NCI-H2196 treated with DMSO at 0.1 percent for 48 hours (cell line): ENCODE results near the gene SMYD3.
A peak's percentile ranks its signal among the peaks of the same experiment; 100 is the strongest.

Source experiments
- DNase-seq: peaks from one replicate; lab custom pipeline; 2025; ENCODE audit not compliant: unreplicated experiment; lab: John Stamatoyannopoulos, UW

Gene SMYD3

DNA sequence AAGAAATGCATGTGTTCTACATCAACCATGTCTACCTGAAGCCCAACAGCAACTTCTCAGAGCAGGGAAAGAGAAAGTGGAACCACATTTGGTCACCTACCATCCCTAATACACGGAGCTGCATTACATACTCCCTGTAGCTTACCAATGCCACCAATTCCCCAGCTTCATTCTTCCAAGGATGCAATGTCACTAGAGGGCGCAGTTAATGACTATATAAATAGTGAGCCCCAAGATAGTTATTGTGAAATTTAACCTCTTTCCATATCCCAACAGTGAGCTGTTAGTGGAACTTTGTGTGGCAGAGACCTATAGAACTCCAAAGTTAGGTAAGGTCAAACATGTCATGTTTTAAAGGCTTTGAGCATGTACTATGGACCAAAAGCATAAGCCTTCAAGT is 618.3 kb downstream of the SMYD3 start:
- DNase-seq = no peak

DNA sequence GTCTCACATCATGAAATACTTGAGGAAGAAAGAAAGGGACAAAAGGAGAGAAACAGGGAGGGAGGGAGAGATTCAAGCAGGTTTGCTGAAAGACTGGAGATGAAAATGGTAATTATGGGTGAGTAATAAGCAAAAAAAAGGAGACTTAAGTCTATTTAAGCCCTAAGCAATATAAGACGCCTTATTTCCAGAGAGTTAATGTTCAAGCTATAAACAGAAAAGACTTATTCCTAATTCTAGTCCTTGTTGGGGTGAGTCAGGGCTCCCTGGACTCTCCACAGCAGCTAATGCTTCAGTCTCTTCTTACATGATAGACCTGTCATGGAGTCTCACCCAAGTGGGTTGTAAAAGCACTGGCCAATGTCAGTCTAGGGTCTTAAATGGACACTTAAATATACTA is 619.2 kb downstream of the SMYD3 start:
- DNase-seq = no peak

DNA sequence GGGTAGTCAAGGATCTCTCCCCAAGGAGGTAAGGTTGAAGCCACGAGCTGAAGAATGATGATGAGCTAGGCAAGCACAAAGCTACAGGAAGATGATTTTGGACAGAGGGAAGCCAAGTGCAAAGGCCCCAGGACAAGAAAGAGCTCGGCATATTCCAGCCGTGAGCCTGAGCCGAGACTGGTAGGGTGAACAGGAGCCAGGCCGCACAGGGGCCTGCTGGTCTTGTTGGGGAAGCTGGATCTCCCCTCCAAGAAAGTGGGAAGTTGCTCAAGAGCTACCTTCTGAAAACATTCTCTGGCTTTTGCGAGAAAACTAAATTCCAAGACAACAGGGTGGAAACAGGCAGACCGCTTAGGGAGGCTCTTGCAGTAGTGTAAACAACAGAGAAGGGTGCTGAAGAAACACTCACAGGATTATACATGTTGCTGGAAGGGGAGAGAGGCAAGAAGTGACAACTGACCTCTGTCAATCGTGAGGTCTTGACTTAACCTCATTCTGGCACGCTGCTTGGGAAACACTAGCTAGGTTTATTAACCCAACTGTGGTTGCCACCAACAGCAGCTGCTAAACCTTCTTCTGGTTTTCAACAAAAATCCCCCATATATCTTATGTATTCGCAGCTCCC is 625.2 kb downstream of the SMYD3 start:
- no peak for DNase-seq

DNA sequence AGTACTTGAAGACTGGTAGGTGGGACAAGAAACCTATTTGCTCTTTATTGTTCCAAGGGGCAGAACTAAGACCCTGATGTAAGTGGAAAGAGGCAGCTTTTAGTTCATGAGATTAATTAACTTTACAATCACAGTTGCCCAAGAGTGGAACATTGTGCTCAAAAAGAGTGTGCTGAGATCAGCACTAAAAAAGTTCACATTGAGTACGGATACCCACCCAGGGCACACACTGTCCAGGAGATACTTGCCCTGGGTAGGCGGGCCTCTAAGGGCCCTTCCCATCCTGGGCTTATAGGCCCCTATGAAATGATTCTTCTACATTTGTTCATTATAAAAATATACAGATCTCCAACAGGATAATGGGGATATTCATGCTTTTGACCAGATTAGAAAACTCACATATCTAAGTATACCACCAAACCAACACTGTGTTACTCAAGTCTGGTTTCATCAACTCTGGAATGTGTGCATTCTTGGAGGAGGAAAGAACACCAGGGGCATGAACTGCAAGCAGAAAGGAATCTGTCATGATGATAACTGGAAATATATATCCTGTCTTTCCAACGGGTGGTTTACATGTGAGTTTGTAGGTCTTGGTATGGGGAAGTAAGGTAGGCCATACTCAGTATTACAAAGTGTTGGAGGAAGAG is 626.2 kb downstream of the SMYD3 start:
- DNase-seq = no peak

DNA sequence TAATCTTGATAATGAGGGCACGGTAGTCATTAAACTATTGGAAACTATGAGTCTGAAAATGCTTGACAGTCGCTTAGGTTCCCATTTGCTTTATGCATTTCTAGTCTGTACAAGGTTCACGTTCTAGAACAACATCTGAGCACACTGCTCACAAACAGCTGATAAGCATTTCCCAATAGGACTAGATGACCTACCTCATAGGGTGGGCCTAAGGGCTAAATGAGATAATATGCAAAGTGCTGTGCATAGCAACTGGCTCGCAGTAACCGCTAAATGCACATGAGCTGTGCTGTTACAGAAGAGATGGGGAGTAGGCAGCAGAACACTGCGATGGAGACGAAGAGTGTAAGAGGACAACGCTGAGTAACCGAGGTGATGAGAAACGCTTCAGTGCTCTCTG is 628.0 kb downstream of the SMYD3 start:
- DNase-seq = no peak

DNA sequence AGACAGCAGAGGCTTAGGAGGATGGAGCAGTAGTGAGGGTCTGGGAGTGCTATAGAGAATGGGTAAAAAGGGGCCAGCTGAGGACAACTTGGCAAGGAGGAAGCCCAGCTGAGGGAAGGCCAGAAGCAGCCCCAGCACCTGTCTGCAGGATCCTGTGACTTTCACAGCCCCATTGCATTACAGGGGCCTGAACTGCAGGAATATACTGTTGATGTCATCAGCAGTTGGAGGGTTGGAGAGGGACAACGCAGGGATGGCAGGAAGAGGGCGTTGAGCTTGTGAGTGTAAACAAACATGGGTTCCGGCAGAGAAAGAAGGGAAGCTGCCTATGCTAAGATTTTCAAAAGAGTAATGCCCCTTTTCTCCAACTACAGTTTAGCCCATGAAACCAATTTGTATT is 628.5 kb downstream of the SMYD3 start:
- DNase-seq = no peak

DNA sequence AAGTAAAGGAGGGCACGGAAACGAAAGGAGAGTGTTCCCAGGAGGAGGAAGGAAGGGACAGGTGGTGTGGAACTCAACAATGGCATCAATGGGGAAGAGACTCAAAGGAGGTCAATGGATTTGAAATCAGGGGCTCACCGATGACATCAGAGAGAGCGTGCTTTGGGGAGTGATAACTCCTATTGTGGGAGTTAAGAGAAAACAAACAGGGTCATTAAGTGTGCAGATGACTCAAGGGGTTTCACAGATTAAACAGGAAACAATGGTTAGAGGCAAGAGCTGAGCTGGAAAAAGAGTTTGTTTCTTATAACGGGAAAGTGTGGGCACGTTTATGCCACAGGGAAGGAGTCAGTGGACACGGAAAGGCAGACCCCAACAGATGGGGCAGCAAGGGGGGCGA is 629.1 kb downstream of the SMYD3 start:
- no peak for DNase-seq

DNA sequence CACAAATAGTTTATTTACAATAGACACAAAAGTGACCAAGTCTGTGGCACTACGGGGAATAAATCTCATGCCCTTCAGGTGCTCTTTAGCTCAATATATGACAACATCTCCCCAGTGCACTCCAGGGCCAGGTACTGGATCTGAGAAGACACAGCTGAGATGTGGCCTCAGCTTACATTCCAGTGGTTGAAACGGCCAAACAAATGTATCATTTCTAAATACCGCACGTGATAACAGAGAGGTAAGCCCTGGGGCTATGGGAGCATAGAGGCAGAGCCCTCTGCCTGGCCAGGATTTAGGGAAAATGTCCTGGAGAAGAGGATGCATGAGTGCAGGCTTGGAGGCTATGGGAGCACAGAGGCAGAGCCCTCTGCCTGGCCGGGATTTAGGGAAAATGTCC is 630.5 kb downstream of the SMYD3 start:
- no peak for DNase-seq

DNA sequence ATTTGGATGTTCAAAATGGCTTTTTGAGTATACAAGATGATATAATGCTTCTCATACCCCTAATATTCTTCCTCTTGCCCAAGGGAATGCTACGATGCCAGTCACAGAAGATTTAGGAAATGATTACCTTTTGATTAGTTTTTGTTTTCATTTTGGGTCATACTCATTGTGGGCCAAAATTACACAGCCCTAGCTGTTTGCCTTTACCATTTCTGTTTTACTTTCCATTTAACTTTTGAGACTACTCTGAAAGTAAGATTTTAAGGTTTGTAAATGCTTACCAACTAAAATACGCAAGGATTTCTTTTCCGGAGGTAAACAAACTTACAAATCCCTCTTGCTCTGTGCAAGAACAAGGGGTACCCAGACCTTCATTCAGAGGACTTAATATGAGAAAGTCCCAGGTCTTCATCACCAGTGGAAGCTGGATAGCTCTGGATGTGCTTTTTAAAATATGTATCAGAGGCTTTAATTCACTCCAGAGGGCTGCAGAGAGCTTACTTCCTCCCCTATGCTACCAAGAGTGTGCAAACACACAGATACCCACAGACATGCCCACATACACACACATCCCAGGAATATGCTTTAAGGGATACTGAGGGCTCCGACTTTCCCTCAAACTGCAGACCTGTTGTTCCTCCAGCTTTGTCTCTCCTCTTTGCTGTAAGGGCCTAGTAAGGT is 631.4 kb downstream of the SMYD3 start:
- DNase-seq = no peak

DNA sequence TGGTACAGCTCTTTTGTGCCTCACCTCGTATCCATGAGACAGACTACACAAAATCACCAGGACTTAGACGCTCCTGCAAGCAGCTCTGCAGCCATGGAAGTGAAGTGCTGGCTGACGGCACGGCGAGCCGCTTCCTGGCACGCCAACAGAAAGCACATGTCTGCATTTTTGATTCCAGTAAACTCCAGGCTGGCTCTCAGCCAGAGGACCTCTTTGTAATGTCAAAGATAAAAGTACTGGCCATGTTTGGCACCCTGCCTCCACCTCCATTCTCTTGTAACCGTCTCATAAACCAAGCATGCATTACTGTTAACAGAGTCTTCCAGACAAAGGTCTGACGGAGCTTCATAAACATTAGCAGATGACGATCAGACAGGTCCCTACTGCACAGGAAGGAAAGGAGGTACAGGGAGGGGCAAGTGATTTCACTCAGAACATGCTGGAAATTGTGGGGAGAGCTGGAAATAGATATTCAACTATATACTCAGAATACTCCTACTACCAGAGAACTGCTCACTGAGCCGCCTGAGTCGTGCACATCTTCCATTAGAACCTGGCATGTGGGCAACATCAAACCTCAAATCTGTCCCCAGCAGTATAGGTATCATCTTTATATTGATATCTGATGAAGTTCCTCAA is 632.0 kb downstream of the SMYD3 start:
- DNase-seq = peak; percentile 23

DNA sequence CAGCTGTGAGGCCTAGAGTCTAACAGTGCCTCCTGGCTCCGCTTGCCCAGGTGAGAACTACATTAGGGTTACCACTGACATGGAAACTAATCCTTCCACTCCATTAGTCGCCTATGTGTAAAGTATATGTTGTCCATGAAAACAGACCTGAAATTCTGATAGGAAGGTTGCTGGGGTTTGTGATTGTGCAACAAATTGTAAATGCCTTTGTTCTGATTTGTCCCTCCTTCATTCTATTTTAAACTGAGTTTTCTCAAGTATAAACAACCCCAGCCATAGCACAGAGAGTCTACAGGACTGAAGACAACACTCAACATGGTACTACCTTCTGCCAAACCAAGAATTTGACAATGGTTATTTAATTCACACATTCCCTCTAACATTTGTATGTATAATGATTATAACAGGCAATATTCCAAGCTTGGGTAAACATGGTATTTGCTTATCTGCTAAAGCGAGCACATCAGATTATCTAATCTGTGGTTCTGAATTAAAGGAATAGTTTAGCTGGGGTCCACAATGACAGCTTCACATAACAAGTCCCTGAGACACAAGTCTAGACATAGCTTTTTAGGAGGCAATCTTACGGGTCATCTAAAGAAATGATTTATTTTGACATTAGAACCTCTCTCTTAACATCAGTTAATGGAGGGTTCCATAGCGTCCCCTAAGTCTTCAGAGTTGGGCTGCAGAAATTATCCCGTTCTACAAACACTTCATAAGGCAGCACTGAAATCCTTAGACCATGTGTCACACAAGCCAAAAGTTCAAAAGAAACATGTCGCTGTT is 633.0 kb downstream of the SMYD3 start:
- DNase-seq = no peak

DNA sequence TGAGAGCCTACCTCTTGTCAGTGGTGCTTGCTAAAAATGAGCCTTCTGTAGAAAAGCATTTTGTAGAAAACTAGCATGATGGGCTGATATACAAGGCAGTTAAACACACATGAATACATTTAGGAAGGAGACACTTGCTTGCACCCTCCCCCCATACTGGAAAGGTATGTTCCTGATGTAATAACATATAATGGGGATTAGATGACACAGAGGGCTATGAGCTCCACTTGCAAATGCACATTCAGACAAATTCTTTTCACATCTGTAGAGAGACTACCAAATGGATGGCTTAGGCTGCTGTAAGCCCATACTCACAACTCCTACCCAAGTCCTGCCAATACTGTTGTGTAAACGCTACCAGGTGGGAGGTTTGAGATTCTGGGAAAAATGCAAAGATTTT is 634.0 kb downstream of the SMYD3 start:
- no peak for DNase-seq

DNA sequence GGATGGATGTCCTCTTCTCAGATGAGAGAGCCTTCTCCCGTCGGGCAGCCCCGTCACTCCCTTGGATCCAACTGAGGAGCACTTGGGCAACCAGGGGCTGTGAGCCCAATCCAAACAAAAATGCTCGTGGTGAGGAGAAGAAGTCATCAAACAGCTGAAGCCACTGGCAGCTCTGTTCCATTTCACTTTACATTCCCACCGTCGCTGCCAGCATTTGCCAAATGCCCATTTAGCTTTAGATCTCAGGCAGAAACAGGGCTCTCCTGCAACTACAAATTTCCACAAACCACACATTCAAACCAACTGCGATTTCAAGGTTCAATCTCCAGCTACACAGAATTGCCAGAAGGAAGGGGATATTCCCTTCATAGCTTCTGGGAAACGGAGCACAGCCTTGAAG is 634.6 kb downstream of the SMYD3 start:
- DNase-seq = no peak

DNA sequence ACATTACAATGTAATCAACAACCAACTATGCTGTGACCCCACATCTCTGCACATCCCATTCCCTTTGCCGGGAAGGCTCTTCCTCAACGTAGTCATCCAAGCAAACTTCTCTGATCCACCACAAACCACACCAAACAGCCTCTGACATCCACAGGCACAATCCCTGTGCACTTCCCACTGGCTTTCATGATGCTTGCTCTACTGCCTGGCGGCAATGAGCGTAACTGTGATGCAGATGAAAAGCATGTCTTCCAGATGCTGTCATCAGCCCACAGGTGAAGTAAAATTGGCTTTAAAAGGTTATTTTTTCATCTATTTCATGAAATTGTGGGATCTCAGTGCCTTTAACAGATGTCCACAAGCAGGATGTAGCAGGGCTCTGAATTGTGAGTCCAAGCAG is 635.2 kb downstream of the SMYD3 start:
- DNase-seq = no peak

DNA sequence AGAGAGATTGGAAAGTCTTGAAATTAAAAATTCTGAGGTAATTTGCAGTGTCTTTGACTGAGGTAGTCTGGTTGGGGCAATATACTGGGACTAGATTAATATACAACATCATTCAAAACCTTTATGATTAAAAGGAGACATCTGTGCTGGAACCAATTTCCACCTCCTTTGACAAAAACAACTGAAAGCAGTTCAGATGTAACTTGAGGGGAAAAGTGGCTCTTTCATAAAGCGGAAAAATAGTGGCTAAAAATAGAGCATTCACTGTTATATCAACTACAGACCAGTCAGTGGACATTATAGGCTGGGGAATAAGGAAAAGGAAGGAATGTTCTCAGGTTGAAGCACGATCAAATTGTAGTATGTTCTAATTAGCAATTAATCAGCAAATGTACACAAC is 635.9 kb downstream of the SMYD3 start:
- DNase-seq = no peak

DNA sequence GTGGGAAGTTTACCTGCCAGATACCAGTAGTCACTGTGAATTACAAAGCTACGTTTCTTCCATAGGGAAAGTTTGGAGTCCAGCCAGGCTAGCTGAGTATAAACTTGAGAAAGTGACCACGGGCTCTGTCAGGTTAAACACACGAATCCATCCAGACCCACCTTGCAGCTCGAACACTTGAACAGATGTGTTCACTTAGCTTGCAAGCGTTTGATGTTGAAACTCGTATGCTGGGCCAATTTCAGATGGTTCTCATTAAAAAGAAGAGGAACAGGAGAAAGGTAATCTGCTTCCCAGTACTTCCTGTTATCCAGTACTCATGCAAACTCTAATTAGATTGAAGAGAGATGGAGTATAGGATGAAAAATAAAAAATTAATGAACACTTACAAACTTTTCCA is 636.4 kb downstream of the SMYD3 start:
- DNase-seq = no peak

DNA sequence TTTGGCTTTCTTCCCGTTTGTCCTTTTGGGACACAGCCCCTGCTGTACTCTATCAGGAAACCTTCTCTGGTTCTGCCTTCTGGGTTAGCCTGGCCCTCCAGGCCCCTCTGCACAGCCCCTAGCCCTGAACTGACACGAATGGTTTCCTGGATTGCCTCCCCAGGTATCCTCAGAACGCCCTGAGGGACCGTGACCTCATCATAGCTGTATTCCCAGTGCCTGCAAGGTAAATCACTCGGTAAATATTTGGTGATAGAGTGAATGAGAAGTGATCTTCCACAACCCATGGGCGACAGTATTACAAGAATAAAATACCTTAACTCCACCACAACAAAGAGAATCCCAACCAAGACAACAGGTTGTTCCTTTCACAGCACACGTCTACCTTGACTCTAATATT is 637.2 kb downstream of the SMYD3 start:
- DNase-seq = no peak

DNA sequence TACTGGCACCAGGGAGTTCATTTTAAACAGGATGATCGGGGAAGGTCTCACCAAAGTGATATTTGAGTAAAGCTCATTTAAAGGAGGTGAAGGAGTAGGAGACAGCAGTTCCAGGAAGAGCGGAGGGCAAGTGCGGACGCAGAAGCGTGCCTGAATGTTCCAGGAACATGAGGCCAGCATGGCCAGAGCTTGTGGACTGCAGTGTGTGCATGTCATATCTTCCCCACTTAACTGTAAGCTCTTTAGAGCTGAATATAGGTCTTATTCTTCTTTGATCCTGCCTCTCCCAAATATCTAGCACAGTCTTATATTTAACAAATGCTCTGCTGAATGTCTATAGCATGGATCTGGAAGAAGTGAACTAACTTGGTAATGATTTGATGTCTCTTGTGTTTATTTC is 639.3 kb downstream of the SMYD3 start:
- no peak for DNase-seq

DNA sequence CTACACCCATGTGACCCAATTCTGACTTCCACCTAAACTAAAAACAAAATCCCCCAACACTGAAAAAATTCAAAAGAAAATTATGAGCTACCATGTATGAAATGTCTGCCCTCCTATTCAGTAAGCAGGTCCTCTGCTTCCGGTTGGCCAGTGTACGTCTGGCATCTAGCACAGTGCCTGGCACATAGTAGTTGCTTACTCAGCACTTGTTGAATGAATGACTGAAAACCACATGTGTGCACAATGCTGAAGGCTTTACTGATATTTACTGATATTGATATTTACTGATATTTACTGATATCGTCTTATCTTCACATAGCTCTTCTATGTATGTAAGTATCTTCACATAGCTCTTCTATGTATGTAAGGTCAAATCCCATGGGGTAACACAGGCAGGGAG is 642.2 kb downstream of the SMYD3 start:
- no peak for DNase-seq

DNA sequence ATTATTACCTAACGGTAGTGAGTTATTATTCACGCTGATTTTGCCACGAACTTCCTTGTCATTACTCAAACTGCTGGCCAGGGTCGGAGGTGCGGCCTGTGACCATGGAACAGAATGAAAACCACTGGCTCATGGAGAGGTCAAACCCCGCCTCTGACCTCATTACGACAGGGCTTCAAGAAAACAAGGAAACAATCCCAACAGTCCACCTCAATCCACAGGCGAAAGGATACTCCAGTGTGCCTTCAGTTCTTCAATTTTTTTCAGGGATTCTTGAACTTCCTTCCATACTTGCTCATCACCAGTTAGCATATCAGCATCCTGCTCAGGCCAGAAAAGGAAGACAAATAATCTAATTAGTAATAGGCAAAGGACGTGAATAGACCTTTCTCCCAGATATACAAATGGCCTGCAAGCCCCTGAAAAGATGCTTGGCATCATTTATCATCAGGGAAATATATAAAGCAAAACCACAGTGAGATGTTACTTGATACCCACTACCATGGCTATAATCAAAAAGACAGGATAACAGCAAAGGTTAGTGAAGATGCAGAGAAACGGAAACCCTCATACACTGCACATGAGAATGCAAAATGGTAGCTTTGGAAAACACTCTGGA is 643.4 kb downstream of the SMYD3 start:
- DNase-seq = no peak
